ENCODE results near the gene PRG3.

DNA sequence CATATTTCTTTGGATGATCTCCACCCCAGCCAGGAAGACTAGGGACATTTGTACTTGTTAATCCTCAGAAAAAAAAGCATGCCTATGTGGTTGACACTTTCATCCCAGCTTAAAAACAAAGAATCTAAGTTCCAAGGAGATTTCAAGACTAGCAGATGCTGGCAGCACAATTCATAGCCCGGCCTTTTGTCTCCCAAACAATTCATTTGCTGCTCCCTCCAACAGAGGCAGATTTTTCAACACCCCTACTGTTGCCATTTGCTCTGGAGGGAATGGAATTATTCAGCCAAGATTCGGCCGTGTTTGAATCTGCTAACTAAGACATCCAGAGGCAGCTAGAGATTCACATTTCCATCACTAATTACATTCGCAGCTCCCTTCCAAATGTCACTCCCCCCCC, 27.5 kb downstream of the PRG3 start:
- TF ChIP-seq, protein P1, sequence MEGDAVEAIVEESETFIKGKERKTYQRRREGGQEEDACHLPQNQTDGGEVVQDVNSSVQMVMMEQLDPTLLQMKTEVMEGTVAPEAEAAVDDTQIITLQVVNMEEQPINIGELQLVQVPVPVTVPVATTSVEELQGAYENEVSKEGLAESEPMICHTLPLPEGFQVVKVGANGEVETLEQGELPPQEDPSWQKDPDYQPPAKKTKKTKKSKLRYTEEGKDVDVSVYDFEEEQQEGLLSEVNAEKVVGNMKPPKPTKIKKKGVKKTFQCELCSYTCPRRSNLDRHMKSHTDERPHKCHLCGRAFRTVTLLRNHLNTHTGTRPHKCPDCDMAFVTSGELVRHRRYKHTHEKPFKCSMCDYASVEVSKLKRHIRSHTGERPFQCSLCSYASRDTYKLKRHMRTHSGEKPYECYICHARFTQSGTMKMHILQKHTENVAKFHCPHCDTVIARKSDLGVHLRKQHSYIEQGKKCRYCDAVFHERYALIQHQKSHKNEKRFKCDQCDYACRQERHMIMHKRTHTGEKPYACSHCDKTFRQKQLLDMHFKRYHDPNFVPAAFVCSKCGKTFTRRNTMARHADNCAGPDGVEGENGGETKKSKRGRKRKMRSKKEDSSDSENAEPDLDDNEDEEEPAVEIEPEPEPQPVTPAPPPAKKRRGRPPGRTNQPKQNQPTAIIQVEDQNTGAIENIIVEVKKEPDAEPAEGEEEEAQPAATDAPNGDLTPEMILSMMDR (IDR thresholded peaks at IDR 0.05; ENCODE audit: insufficient read depth, low read length, poor library complexity, severe bottlenecking): no peak
- TF ChIP-seq EZH2phosphoT487 (conservative IDR thresholded peaks at IDR 0.05; ENCODE audit: low read length): no peak
